ENCODE measurements around the gene VWCE.
"Not testable (repeated sequence)": the region's sequence is repeated elsewhere in the genome, so short reads cannot be mapped to it uniquely, and the experiment has no call there.

The VWCE gene

DNA sequence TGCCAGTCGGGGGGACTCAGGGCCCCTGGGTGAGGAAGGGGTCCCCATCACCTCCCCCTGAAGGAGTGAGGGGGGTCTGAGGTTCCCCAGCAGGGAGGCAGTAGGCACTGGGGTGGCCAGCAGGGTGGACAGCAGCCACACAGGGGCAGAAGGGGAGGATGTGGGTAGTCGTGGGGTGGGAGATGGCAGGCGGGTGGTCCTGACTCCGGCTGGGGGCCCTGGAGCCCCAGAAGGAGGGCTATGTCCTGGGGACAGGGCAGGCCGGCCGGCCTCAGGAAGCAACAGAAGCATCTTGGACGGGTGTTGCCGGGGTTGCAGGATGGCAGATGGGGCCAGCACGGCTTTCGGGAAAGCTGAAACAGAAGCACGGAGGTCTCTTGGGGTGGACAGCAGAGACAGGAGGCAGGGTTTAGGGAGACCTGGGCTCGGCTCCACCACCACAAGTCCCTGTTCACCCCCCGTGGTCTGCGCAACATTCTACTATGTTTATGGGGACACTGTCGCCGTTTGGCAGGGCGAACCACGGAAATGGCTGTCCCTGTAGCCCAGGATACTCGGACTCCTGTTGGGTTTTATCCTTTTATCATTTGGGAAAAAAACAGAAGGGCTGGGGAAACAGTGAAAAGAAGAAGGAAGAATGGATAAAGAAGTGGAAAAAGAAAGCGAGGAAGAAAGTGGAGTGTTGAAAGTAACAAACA lies 14.1 kb downstream of the VWCE start:
- no peak for DNase-seq

DNA sequence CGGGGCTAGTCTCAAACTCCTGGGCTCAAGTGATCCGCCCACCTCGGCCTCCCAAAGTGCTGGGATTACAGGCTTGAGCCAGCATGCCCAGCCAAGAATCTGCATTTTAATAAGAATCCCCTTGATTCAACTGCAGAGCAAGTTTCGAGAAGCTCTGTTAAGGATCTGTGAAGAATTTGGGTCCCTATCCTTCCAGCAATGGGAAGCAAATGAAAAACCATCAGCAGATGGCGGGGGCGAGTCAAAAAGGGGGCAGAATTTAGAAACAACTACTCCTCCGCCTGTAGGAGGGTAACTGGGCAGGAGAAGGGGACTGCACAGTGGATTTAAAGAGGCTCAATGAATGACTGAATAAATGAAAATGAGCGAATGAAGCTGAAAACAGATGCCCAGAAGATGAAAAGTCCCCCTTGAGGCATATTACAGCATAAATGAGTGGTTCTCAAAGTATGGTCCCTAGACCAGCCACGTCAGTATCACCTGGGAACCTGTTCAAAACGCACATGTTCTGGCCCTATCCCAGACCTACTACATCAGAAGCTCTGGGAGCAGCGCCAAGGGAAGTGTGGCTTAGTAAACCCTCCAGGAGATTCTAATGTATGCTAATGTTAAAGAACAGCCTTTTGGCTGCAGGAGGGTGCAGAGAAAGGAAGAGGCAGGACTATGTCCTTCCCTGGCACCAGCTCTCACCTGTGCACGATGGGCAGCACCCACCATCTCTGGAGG lies 15.0 kb downstream of the VWCE start:
- no peak for DNase-seq

DNA sequence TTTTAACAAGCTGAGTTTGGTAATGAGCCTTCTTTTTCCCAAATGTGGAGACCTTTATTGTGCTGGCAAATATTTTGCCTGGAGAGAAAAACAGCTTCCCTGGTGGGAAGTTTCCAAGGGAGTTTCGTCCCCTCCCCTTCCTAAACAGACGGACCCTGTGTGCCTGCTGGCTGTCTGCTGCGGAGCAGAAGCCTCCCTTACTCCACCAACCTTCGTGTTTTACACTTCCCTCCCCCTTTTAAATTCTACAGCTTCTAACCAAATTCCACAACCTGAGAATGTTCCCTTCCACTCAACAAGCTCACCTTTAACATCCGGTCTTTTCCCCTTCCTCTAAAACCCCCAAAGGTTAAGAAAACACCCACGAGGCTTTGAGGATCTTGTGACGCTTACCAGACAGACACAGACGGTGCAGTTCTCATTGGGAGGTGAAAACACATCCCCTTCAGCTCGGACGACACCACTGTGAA lies 17.1 kb downstream of the VWCE start:
- no peak for DNase-seq

DNA sequence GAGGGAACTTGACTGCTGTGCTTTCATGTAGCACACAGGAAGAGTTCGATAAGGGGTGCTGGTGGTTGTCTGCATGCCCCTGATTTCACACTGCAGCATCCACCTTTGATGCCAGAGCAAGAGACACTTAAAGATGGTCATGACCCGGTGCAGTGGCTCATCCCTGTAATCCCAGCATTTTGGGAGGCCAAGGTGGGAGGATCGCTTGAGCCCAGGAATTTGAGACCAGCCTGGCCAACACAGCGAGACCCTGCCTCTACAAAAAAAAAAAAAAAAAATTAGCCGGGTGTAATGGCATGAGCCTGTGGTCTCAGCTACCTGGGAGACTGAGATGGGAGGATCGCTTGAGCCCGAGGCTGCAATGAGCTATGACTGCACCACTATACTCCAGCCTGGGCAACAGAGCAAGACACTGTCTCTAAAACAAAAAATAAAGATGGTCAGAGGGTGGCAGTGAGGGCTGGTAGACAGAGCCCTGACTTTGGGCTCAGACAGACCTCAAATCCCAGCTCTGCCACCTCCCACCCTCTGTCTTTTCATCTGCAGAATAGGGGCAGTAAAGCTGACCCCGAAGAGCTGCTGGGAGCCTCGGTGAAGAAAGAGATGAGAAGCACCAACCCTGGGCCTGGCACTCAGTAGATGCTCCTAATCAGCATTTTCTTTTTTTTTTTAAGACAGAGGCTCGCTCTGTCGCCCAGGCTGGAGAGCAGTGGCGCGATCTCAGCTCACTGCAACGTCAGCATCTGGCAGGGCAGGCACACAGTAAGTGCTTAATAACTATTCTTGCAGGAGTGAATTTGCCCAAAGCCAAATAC lies 17.7 kb downstream of the VWCE start:
- DNase-seq, result no peak

DNA sequence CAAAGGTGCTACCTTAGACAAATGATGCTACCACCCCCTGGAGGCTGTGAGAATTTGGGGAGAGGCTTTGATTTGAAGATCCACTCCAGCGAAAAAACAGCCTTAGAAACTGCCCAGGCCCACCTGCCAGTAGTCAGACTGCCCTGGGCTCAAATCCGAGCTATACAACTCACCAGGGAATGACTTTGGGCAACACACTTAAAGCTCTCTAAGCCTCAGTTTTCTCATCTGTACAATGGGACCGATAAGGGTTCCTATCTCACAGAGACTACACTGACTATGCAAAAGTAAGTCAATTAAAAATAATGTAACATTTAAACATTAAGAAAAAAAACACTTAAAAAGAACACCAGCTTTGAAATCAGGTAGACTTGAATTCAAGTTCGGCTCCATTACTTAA lies 19.9 kb downstream of the VWCE start:
- no peak for DNase-seq

DNA sequence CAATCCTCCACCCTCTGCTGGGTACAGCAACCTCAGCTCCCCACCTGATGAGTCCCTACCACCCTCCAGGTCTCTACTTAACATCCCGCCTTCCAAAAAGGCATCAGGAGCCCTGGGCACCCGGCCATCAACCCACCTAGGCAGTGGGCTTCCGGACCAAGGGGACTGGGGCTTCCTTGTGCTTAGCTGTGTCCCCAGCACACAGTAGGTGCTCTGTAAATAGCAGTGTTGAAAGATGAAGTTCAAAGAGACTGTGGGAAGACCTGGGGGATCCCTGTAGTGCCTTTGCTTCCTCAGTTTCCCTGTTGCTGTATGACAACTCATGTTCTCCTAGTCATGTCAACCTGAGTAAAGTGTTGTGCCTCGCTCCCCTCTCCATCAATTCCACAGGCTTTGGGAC lies 21.0 kb downstream of the VWCE start:
- DNase-seq, result no peak

DNA sequence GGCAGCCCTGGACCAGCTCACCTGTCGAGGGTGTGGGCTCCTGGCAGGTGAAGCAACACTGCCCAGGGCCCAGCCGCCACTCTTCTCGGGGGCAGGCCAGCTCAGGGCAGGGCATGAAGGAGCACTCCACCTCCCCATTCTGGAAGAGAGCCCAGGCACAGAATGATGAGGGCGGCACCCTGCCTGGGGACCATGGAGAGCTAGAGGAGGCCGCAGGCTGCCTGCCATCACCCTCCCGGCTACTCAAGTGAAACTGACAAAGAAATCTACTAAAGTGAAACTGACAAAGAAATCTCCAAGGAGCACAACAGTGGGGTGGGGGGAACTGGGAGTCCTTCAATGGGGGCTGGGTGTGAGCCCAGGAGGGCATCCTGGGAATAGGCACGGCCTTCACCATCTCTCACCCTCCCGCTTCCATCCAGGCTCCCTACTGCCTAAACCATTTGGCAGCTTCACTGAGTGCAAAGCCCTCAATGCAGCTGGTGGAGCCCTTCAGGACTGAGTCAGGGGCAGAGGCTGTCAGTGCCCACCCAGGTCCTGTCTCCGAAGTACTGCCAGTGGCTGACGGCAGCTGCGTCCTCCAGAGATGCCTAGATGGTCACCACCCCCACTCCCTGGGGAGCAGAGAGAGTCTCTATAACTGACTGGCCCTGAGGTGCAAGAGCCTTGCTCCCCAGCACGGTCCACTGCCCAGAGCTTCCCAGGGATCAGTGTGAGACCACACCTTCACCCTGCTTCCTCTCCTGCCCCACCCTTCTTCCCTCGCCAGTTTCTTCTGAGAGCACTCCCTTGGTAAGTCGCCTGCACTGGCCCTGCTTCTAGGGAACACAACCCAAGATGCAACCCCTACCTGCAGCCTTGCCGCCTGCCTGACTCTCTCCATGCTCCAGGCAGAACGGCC lies 21.7 kb downstream of the VWCE start:
- no peak for DNase-seq

DNA sequence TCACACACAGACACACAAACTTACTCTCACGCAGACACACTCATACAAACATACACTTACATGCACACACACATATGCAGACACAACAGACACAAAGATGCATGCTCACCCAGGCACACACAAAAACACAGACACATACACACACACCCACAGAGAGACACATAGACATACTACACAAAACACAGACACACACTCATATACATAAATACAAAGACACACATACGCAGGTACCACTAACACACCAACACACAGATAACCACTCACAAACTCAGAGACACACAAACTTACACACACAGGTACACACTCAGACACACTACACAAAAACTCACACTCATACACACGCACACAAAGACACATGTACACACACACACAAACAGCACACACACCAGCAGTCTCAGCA lies 22.4 kb downstream of the VWCE start:
- no peak for DNase-seq

DNA sequence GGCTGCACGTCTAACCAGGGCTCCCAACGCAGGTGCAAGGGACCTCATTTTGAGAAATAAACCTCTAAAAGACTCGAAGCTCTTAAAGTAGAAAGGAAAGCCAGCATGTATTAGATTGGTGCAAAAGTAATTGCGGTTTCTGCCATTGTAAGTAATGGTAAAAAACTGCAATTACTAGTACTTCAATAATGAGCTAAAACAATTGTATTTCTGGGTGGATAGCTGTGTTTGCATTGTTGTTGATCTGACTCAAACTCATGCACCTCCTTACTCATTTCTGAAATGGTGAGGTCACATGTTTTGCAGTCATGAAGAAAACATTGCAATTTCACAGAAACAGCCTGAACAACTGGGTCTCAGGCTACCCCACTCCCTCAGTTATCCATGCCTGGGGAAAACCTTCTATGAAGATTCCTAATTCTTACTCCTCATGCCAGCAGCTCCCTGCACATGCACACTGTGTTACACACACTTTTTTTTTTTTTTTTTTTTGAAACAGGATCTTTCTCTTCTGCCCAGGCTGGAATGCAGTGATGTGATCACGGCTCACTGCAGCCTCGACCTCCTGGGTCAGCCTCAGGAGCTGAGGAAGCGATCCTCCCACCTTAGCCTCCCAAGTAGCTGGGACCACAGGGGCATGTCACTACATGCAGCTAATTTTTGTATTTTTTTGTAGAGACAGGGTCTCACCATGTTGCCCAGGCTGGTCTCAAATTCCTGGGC lies 24.6 kb downstream of the VWCE start:
- DNase-seq, result no peak

DNA sequence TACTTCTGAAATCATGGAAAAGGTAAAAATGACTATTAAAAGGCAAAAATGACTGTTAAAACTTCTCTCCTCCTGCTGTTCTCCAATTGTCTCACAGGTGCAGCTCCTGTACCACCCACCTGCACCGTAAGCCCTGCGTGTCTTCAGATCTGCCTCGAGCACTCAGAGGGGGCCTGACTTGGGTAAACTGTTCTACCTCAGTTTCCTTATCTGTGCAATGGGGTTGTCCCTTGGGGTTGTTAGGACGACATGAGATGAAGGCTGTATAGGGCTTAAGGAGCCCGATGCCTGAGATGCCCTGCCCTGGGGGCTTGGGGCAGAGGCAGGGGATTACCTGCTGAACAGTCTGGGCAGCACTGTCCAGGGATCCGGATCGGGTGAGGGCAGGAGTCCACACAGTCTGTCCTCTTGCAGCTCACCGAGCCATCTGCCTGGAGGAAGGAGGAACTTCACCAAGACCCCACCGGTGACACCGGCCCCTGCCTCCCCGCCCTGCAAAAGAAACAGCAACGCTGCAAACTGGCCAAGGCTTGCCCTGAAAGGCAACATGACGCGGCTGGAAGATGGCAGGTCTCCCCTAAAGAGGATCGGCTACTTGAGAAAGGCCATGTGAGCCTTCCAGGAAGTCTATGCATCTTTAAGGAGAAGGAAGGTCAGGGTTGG lies 26.4 kb downstream of the VWCE start:
- no peak for DNase-seq

DNA sequence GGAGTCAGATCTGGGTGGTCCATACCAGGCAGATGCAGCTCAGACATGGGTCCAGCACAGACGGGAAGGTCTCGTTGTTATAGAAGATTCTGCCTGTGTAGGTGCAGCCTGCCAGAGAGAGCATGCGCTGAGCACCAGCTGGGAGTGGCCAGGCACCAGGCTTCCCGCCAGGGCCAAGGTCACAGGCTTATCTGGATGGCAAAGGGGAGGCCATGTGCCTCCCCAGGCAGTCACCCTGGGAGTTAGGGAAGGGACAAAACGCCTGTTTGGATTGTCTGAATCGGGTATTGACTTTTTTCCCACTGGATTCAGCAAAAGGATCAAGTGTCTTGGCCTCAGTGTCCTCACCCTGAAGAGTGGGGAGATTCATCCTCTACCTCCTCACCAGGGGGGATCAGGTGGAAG lies 27.7 kb downstream of the VWCE start:
- no peak for DNase-seq

DNA sequence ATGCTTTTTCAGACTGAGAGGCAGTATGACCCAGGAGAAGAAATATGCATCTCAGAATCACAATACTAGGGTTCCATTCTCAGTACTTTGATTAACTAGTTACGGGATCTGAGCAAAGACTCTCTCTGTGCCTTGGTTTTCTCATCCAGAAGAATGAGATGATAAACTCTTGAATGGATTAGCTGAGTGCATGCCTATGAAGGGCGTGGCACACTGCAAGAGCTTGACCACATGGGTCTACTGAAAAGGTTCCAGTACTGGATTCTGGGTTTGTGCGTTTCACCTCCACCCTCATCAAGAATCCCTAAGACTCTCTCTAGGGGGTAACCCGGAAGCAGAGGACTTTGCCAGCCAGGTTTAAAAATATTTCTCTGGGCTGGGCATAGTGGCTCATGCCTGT lies 28.5 kb downstream of the VWCE start:
- no peak for DNase-seq

DNA sequence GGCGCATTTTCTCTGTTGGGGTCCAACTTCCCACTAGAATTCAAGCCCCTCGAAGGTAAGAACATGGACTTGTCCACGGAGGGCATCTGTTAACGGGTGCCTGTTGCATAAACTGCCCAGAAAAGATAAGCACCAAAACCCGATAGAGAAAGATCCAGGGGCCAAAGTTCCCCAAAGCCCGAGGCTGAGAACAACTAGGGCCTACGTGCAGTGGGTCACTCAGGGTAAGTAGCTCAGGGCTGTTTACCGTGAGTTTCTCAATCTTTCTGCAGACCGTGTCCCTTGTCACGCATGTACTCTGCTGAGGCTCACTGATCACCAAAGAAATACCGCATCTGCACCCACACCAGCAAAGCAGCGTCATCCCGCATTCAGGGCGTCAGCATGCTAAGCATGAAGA lies 29.8 kb downstream of the VWCE start:
- DNase-seq, result no peak

DNA sequence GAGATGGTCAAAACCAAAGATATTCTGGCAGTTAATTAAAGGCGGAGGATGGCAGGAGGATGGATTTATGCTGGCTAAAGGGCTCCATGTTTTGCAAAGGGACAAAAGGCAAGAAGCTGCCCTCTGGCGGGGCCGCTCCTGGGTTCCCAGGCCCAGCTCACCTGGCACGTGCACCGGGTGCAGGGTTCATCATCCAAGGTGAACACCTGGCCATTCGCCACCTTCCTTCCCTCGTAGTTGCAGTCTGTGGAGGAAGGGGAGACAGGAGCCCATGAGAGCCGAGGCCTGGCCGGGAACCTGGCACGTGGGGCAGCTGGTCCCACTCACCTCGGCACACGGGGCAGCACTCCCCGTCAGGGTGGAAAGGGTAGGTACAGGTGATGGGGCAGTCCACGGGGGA lies 30.3 kb downstream of the VWCE start:
- no peak for DNase-seq

DNA sequence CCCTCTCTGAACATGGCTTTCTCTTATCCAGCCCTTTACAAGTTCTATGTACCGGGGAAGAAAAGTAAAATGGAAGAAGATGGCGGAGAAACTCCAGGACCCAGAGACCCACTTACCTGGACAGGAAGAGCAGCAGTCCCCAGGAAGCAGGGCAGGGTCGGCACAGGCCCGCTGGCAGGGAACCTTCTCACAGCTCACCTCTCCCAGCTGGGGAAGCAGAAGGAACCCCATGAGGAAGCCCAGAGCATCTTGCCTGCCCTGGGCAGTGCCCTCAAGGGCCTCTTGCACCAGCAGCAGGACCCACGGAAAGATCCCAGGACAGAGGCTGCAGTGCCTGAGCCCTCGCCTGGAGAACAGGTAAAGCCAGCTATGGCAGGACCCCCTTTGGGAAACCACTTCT lies 30.7 kb downstream of the VWCE start:
- DNase-seq, result no peak

DNA sequence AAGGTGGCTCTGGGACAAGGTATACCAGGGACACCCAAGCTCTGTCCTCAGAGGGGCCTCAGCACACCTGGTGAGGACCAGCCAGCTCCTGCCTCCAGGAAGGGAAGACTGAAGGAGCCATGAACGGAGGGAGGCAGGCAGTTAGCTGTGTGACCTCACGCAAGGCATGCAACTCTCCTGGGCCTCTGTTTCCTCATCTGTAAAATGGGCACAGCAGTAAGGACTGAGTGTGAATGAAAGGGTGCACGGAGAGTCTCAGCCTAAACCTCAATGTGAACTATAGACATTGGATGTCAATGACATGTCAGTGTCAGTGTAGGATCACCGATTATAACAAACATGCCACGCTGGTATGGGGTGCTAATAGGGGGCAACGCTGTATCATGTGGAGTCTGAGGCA lies 35.8 kb downstream of the VWCE start:
- no peak for DNase-seq

DNA sequence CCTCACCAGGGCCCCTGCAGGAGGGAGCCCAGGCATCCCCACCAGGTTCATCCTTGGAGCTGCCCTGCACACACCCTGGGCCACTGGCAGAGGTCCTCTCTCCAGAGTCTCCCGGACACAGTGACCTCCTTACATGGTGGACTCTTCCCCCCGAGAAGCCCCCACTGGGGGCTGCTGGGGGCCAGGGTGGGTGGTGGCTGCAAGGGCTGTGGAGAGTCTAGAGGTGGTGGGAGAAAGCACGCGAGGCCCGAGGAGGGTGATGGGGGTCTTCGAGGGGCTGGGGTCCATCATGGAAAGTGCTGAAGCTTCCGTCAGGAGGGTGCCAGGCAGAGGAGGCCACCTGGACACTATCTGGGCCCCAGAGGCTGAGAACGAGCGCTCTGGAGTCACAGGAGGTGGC lies 36.6 kb downstream of the VWCE start:
- DNase-seq, result no peak

DNA sequence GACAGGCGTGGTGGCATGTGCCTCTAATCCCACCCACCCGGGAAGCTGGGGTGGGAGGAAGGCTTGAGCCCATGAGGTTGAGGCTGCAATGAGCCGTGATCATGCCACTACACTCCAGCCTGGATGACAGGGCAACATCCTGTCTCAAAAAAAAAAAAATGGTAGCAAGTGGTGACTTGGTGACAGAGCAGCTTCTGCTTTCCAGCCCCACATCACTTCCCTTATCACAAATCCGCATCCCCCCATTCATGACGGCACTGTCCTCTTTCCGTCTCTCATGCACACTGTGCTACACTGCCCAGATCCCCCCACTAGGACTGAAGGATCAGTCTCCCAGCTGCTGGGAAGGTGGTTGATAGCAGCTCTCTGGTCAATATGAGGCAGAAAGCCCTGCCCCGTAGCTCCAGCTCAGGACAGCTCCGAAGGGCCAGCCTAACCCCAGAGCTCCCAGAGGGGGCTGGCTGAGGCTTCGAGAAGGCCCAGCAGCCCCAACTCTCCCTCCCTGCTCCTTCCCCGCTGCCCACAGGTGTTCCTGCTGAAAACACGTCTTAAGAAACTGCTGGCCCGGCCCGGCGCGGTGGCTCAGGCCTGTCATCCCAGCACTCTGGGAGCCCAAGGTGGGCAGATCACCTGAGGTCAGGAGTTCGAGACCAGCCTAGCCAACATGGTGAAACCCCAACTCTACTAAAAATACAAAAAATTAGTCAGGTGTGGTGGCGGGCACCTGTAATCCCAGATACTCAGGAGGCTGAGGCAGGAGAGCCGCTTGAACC lies 38.2 kb downstream of the VWCE start:
- DNase-seq, result no peak

DNA sequence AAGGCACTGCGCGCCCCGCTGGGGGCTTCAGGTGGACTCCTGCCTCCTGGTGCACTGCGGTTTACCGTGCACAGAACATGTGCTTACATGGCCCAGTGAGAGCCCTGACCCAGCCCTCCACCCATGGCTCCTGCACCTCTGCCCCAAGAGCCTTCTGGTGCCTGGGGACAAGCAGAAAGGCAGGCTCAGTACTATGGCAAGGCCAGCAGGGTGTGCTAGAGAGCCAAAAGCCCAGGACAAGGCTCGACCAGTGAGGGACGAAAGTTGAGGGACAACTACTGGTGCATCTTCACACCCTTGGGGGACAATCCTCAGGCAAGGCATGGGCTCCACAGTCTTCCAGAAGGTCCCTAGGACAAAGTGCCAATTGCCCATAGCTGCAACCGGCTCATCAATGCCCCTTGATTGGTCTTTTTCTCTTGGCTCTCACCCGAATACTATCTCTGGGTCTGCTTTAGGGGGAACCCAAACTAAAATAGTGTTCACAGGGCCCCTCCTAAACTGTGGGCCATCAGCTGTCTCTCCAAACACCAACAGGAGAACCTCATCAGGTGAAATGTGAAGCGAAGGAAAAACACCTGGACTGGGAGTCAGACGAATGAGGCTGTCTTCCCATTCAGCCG lies 40.6 kb downstream of the VWCE start:
- DNase-seq, result peak; percentile 82

DNA sequence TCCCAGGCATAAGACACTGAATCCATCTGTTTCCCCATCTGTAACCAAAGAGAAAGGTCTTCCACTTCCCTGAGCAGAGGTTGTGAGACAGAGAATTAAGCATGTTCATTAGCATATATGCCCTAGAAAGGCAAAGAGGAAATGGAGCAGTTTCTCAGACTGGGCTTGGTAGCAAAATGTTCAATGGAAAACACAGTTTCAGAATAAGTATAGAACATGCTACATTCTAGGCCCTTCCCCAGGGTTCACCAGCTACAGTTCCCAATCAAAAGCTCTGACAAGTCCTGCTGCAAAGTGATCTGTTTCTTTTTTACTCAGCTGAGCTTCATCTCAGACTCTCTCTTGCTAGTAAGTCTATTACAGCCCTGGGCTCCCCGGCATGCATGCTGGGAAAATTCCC lies 42.8 kb downstream of the VWCE start:
- not testable (repeated sequence) for DNase-seq
